AG10803 (cell line): ENCODE results near the gene TRABD2B.

Source experiments
- DNase-seq: peaks from one replicate; pipeline ENCODE4 v3.0.0; 2010; ENCODE audit warnings: low read depth
- H3K4me3 ChIP-seq: 2 replicates; pipeline ENCODE4 v1.5.1; 2011; ENCODE audit warnings: mild to moderate bottlenecking, low read length, control low read depth
- CTCF ChIP-seq: conservative IDR thresholded peaks from 2 replicates; pipeline ENCODE4 v1.5.1; 2011; ENCODE audit warnings: mild to moderate bottlenecking, low read length, control low read depth, inconsistent platforms

TRABD2B gene

GRCh38 chr1:47792779-47793178 lies 204.4 kb downstream of the TRABD2B start:
- DNase-seq = no peak
- TF ChIP-seq CTCF = no peak
- H3K4me3 ChIP-seq = no peak overlapping the region

- no peak for TF ChIP-seq CTCF
- DNase-seq = no peak
- H3K4me3 ChIP-seq = no peak overlapping the region
Measured at GRCh38 chr1:47791879-47792608, 205.1 kb downstream of the TRABD2B start.

GRCh38 chr1:47788761-47789160 lies 208.4 kb downstream of the TRABD2B start:
- DNase-seq = no peak
- TF ChIP-seq CTCF = no peak
- H3K4me3 ChIP-seq = no peak overlapping the region

- no peak for DNase-seq
- no peak overlapping the region for H3K4me3 ChIP-seq
- TF ChIP-seq CTCF = no peak
Measured at GRCh38 chr1:47787560-47787959, 209.6 kb downstream of the TRABD2B start.

- TF ChIP-seq CTCF = no peak
- no peak overlapping the region for H3K4me3 ChIP-seq
- DNase-seq = no peak
Measured at GRCh38 chr1:47786316-47786715, 210.9 kb downstream of the TRABD2B start.

GRCh38 chr1:47785561-47786271 lies 211.5 kb downstream of the TRABD2B start:
- peak; percentile 15 for TF ChIP-seq CTCF
- H3K4me3 ChIP-seq = no peak overlapping the region
- no peak for DNase-seq

GRCh38 chr1:47785118-47785517 lies 212.1 kb downstream of the TRABD2B start:
- TF ChIP-seq CTCF = no peak
- H3K4me3 ChIP-seq = no peak overlapping the region
- DNase-seq = no peak
